OCI-LY7 (cell line): Measurements from ENCODE around the gene PRSS2. TPM values are rescaled to one million over a fixed set of nuclear protein-coding genes. Genes with fewer than 3 reads are reported as not detected.
A peak's percentile ranks its signal among the peaks of the same experiment; 100 is the strongest.

Experiments used
- BruUV-seq: library from RNA; stranded (reverse); fragments of 400-500 nt; replicated peaks from 2 replicates; lab custom pipeline; 2021; lab: Mats Ljungman, UMichigan
- CTCF ChIA-PET: fragments of 300-600 bp; sonication (Branson Sonifier 250); formaldehyde crosslinking; loops from one replicate; lab custom pipeline; 2022; ENCODE audit warnings: antibody characterized with exemption; ENCODE audit not compliant: unreplicated experiment; lab: Charles Lee
- POLR2A ChIA-PET: fragments of 300-600 bp; sonication (Branson Sonifier 250); formaldehyde crosslinking; loops from one replicate; lab custom pipeline; 2022; ENCODE audit warnings: antibody characterized with exemption; lab: Charles Lee
- DNase-seq: peaks from one replicate; pipeline ENCODE4 v3.0.0-alpha.2; 2015; ENCODE audit warnings: low spot score
- H2AFZ ChIP-seq: fragments of 200-600 bp; sonication (generic), shearing (Covaris generic); 2 replicates; pipeline ENCODE4 v1.6.1; 2014; ENCODE audit warnings: mild to moderate bottlenecking, antibody characterized with exemption, low read length, moderate library complexity
- H3K27ac ChIP-seq: fragments of 200-600 bp; sonication (generic); 2 replicates; pipeline ENCODE4 v1.5.1; 2014; ENCODE audit warnings: mixed run types, low read depth, mild to moderate bottlenecking, moderate library complexity, low read length, inconsistent platforms; ENCODE audit not compliant: poor library complexity, severe bottlenecking
- H3K36me3 ChIP-seq: fragments of 200-600 bp; sonication (generic); 2 replicates; pipeline ENCODE4 v1.6.1; 2014; ENCODE audit warnings: mild to moderate bottlenecking, antibody characterized with exemption, low read length, moderate library complexity, mixed read lengths; ENCODE audit not compliant: insufficient read depth
- H3K4me1 ChIP-seq: fragments of 200-600 bp; sonication (generic); 2 replicates; pipeline ENCODE4 v1.5.1; 2014; ENCODE audit warnings: mild to moderate bottlenecking, low read length; ENCODE audit not compliant: insufficient read depth, poor library complexity, severe bottlenecking
- H3K4me2 ChIP-seq: fragments of 200-600 bp; sonication (generic); 2 replicates; pipeline ENCODE4 v1.6.1; 2014; ENCODE audit warnings: mild to moderate bottlenecking, low read length
- H3K4me3 ChIP-seq: fragments of 200-600 bp; sonication (generic); 2 replicates; pipeline ENCODE4 v1.5.1; 2014; ENCODE audit warnings: mild to moderate bottlenecking, low read depth, low read length; ENCODE audit not compliant: poor library complexity, severe bottlenecking
- H3K79me2 ChIP-seq: fragments of 200-600 bp; sonication (generic); 2 replicates; pipeline ENCODE4 v1.6.1; 2016; ENCODE audit warnings: low read depth, mild to moderate bottlenecking, low read length, moderate library complexity, mixed read lengths; ENCODE audit not compliant: insufficient read depth
- H3K9me2 ChIP-seq: fragments of 200-600 bp; sonication (generic); 2 replicates; pipeline ENCODE4 v1.6.1; 2016; ENCODE audit warnings: mild to moderate bottlenecking, low read length, mixed read lengths; ENCODE audit not compliant: insufficient read depth
- H3K9me3 ChIP-seq: fragments of 200-600 bp; sonication (generic); 2 replicates; pipeline ENCODE4 v1.6.1; 2014; ENCODE audit warnings: mild to moderate bottlenecking, mixed run types, low read length, mixed read lengths
- H4K20me1 ChIP-seq: fragments of 200-600 bp; sonication (generic); 2 replicates; pipeline ENCODE4 v1.6.1; 2014; ENCODE audit warnings: mild to moderate bottlenecking, antibody characterized with exemption, low read length, moderate library complexity, mixed read lengths; ENCODE audit not compliant: insufficient read depth
- EZH2phosphoT487 ChIP-seq: fragments of 200-600 bp; sonication (generic); IDR thresholded peaks from 2 replicates; pipeline ENCODE4 v1.6.1; 2018; ENCODE audit warnings: low read depth, borderline replicate concordance, mild to moderate bottlenecking, mixed run types, antibody characterized with exemption, low read length, moderate library complexity, mixed read lengths
- intact Hi-C: fragments of 100-400 bp; cut with micrococcal nuclease; formaldehyde crosslinking; loops from one replicate; pipeline ENCODE4 v1.10.0; 2022; ENCODE audit not compliant: unreplicated experiment
- total RNA-seq, 2 experiments: library from RNA; depleted of rRNA in 1 of 2; stranded (reverse); fragments of >200 nt in 1 of 2; shearing (Covaris generic) in 1 of 2; gene quantifications; 2 replicates each; pipeline ENCODE4 v1.2.3, GENCODE V29; 2014 to 2022
- TF ChIP-seq, protein P1 (sequence below): fragments of 200-600 bp; sonication (generic); conservative IDR thresholded peaks from 2 replicates; pipeline ENCODE4 v1.5.1; 2014; ENCODE audit warnings: mild to moderate bottlenecking, antibody characterized with exemption, low read length, moderate library complexity, mixed read lengths

PRSS2 gene
- total RNA-seq, 2 experiments from 2014 or later: 0.60 to 1.1 TPM

DNA sequence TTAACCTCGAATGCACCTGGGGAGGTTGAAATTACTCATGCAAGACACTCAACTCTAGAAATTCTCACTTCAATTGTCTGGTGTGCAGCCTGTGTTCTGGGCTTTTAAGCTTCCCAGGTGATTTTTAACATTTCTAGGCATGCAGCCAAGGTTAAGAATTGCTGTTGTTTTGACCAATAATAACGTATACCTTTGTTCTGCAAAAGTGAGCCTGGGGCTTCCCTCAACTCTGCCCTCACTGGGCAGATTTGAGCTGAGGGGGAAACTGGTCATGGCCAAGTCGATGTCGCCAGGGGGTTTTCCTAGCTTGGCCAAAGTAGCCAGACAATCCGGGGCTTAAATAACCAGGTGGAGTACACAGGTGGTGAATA, 568 bp downstream of the PRSS2 start:
- Histone ChIP-seq H3K4me3 (peak overlapping the region; percentile 7), H2AFZ (no peak overlapping the region), H3K79me2 (no peaks in the 10 kb centered on the region), H3K9me2 (no peaks in the 10 kb centered on the region), H3K27ac (peak overlapping the region; percentile 78), H3K9me3 (no peaks in the 10 kb centered on the region), H3K36me3 (no peaks in the 10 kb centered on the region), H4K20me1 (no peaks in the 10 kb centered on the region), H3K4me1 (peaks cover 35% of the 10 kb centered on the region), H3K4me2 (peak overlapping the region; percentile 61)
- BruUV-seq: no TSS peak
- ChIA-PET CTCF (interaction anchor here (1.0 to 2.3 kb wide), 4 partner anchors 12 to 57 kb away, joined by 3 to 15 read pairs (median 6); no protein-coding TSS in a partner anchor), POLR2A (interaction anchor here (0.7 to 3.0 kb wide), 11 partner anchors 13 to 164 kb away, joined by 3 to 23 read pairs (median 4); no protein-coding TSS in a partner anchor)
- intact Hi-C loops: loop anchor here (1.0 to 2.0 kb wide), 4 partner anchors 31 to 57 kb away; no protein-coding TSS in a partner anchor
- DNase-seq: peak; percentile 91
- no peak for TF ChIP-seq EZH2phosphoT487
- TF ChIP-seq, protein P1, sequence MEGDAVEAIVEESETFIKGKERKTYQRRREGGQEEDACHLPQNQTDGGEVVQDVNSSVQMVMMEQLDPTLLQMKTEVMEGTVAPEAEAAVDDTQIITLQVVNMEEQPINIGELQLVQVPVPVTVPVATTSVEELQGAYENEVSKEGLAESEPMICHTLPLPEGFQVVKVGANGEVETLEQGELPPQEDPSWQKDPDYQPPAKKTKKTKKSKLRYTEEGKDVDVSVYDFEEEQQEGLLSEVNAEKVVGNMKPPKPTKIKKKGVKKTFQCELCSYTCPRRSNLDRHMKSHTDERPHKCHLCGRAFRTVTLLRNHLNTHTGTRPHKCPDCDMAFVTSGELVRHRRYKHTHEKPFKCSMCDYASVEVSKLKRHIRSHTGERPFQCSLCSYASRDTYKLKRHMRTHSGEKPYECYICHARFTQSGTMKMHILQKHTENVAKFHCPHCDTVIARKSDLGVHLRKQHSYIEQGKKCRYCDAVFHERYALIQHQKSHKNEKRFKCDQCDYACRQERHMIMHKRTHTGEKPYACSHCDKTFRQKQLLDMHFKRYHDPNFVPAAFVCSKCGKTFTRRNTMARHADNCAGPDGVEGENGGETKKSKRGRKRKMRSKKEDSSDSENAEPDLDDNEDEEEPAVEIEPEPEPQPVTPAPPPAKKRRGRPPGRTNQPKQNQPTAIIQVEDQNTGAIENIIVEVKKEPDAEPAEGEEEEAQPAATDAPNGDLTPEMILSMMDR: no peak

DNA sequence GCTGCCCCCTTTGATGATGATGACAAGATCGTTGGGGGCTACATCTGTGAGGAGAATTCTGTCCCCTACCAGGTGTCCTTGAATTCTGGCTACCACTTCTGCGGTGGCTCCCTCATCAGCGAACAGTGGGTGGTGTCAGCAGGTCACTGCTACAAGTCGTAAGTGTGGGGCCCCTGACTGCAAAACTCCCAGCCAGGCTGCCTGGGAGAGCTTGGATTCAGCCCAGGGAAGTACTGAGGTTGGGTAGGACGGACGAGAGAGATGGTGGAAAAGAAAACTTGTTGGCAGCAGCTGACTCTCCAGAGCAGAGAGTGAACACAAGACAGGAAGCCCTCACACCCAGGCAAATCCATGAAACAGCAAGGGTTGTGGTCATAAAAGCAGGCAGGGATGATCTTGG, 1.3 kb downstream of the PRSS2 start:
- CTCF ChIA-PET: interaction anchor here (1.0 to 2.3 kb wide), 4 partner anchors 11 to 58 kb away, joined by 3 to 15 read pairs (median 6); no protein-coding TSS in a partner anchor
- no peak overlapping the region for H2AFZ ChIP-seq
- H3K9me2 ChIP-seq: no peaks in the 10 kb centered on the region
- no peaks in the 10 kb centered on the region for H3K36me3 ChIP-seq
- peak overlapping the region; percentile 61 for H3K4me2 ChIP-seq
- no peaks in the 10 kb centered on the region for H3K79me2 ChIP-seq
- POLR2A ChIA-PET: interaction anchor here (0.7 to 3.0 kb wide), 11 partner anchors 9 to 165 kb away, joined by 3 to 23 read pairs (median 4); no protein-coding TSS in a partner anchor
- H4K20me1 ChIP-seq: no peaks in the 10 kb centered on the region
- TF ChIP-seq EZH2phosphoT487: no peak
- TF ChIP-seq, protein P1: no peak
- DNase-seq: no peak
- intact Hi-C loops: no loop called here
- peaks cover 35% of the 10 kb centered on the region for H3K4me1 ChIP-seq
- peak overlapping the region; percentile 7 for H3K4me3 ChIP-seq
- no peaks in the 10 kb centered on the region for H3K9me3 ChIP-seq
- H3K27ac ChIP-seq: peak overlapping the region; percentile 78
- BruUV-seq: no TSS peak

DNA sequence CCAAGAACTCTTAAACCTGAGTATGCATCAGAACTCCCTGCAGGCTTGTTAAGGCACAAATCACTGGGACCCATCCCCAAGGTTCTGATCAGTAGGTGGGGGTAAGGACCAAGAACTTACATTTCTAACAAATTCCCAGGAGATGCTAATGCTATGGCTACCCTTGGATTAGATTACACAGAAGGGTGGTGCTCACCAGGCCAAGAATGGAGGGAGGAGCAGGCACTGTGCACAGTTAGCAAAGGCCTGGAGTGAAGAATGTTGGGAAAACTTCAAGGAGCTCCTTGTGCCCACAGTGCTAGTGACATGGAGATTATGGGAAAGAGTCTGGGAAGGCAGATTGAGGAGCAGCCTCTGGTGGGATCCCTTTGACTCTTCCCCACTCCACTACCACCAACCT, 1.9 kb downstream of the PRSS2 start:
- ChIA-PET CTCF (interaction anchor here (2.3 kb wide), 1 partner anchor 10 kb away, joined by 15 read pairs; no protein-coding TSS in a partner anchor), POLR2A (interaction anchor here (1.4 to 3.0 kb wide), 3 partner anchors 8 to 59 kb away, joined by 3 to 23 read pairs (median 21); no protein-coding TSS in a partner anchor)
- H3K9me2 ChIP-seq: no peaks in the 10 kb centered on the region
- peak overlapping the region; percentile 78 for H3K27ac ChIP-seq
- no peaks in the 10 kb centered on the region for H4K20me1 ChIP-seq
- peaks cover 35% of the 10 kb centered on the region for H3K4me1 ChIP-seq
- no peak overlapping the region for H2AFZ ChIP-seq
- intact Hi-C loops: no loop called here
- TF ChIP-seq, protein P1: no peak
- no peak for TF ChIP-seq EZH2phosphoT487
- DNase-seq: no peak
- no TSS peak for BruUV-seq
- no peak overlapping the region for H3K4me3 ChIP-seq
- H3K79me2 ChIP-seq: no peaks in the 10 kb centered on the region
- H3K36me3 ChIP-seq: no peaks in the 10 kb centered on the region
- no peaks in the 10 kb centered on the region for H3K9me3 ChIP-seq
- H3K4me2 ChIP-seq: peak overlapping the region; percentile 61; the same call in 1 of the 2 replicates
